Suprapubic skin (tissue), 4 donors: ENCODE data around the gene ARHGEF7. TPM values are rescaled to one million over a fixed set of nuclear protein-coding genes. Genes with fewer than 3 reads are reported as not detected.

Source experiments
- DNase-seq, 2 donors: peaks; one replicate each; pipeline ENCODE4 v3.0.0-alpha.2; 2019; ENCODE audit warnings: low spot score in 2 of 2
- H3K27ac ChIP-seq: fragments of 200-600 bp; sonication (generic); one replicate; pipeline ENCODE4 v1.5.1; 2019
- H3K27me3 ChIP-seq: fragments of 200-600 bp; sonication (generic); one replicate; pipeline ENCODE4 v1.5.1; 2019
- H3K36me3 ChIP-seq: fragments of 200-600 bp; sonication (generic); one replicate; pipeline ENCODE4 v1.5.1; 2019
- H3K4me1 ChIP-seq: fragments of 200-600 bp; sonication (generic); one replicate; pipeline ENCODE4 v1.5.1; 2019
- H3K4me3 ChIP-seq: fragments of 200-600 bp; sonication (generic); one replicate; pipeline ENCODE4 v1.5.1; 2019; ENCODE audit warnings: mild to moderate bottlenecking
- H3K9me3 ChIP-seq: fragments of 200-600 bp; sonication (generic); one replicate; pipeline ENCODE4 v1.5.1; 2019
- CTCF ChIP-seq, 2 donors: fragments of 200-600 bp in 1 of 2; fragments of 450-650 bp in 1 of 2; sonication (generic) in 1 of 2; IDR thresholded peaks; one replicate each; pipeline ENCODE4 v1.5.1; 2016 to 2019; ENCODE audit warnings: antibody characterized with exemption in 2 of 2, mild to moderate bottlenecking in 1 of 2, moderate library complexity in 1 of 2
- EP300 ChIP-seq: sonication (generic); formaldehyde crosslinking; IDR thresholded peaks from one replicate; pipeline ENCODE4 v1.6.1; 2017; ENCODE audit warnings: antibody characterized with exemption
- POLR2A ChIP-seq, 2 donors: fragments of 450-650 bp; IDR thresholded peaks; one replicate each; pipeline ENCODE4 v1.6.1; 2017; ENCODE audit warnings: antibody characterized with exemption in 2 of 2, mild to moderate bottlenecking in 2 of 2, moderate library complexity in 2 of 2
- POLR2AphosphoS5 ChIP-seq, 3 donors: sonication (generic); formaldehyde crosslinking; IDR thresholded peaks; one replicate each; pipeline ENCODE4 v1.6.1; 2017; ENCODE audit warnings: antibody characterized with exemption in 3 of 3
- WGBS: methylation state at CpG from one replicate; pipeline ENCODE4 v1.1.5; 2018; 5-methylcytosine and 5-hydroxymethylcytosine counted together
- total RNA-seq, 4 donors: library from RNA; depleted of rRNA; stranded (reverse); fragments of >200 nt; gene quantifications; one replicate each; pipeline ENCODE4 v1.1.0, GENCODE V29; 2016

ARHGEF7 gene
- total RNA-seq, 4 donors from 2014 or later, result 72.1 to 210 (median 99.6) TPM

GRCh38 chr13:111241862-111242261 lies 126.8 kb downstream of the ARHGEF7 start:
- Histone ChIP-seq H3K4me3 (no peak overlapping the region), H3K9me3 (no peaks in the 10 kb centered on the region), H3K4me1 (no peaks in the 10 kb centered on the region), H3K27ac (no peak overlapping the region), H3K27me3 (no peaks in the 10 kb centered on the region), H3K36me3 (peaks cover 31% of the 10 kb centered on the region)
- DNase-seq, result no peak
- TF ChIP-seq POLR2AphosphoS5 (IDR thresholded peaks at IDR 0.05) (no peak), POLR2A (IDR thresholded peaks at IDR 0.05) (no peak), CTCF (IDR thresholded peaks at IDR 0.05) (no peak), EP300 (no peak)
- WGBS, result 81% methylated on average over 11 of the region's 11 CpGs

GRCh38 chr13:111242585-111242984 lies 127.5 kb downstream of the ARHGEF7 start:
- no peaks in the 10 kb centered on the region for H3K9me3 ChIP-seq
- WGBS, result 94% methylated on average over 8 of the region's 8 CpGs
- TF ChIP-seq CTCF (IDR thresholded peaks at IDR 0.05) (no peak), POLR2AphosphoS5 (IDR thresholded peaks at IDR 0.05) (no peak), EP300 (no peak), POLR2A (IDR thresholded peaks at IDR 0.05) (no peak)
- H3K27me3 ChIP-seq, result no peaks in the 10 kb centered on the region
- no peak overlapping the region for H3K4me3 ChIP-seq
- H3K27ac ChIP-seq, result no peak overlapping the region
- H3K4me1 ChIP-seq, result no peaks in the 10 kb centered on the region
- peaks cover 31% of the 10 kb centered on the region for H3K36me3 ChIP-seq
- DNase-seq, result no peak

- peaks cover 31% of the 10 kb centered on the region for H3K36me3 ChIP-seq
- TF ChIP-seq POLR2A (IDR thresholded peaks at IDR 0.05), result no peak
- no peak for TF ChIP-seq EP300
- no peak for TF ChIP-seq CTCF (IDR thresholded peaks at IDR 0.05)
- TF ChIP-seq POLR2AphosphoS5 (IDR thresholded peaks at IDR 0.05), result no peak
- 88% methylated on average over 1 of the region's 1 CpG for WGBS
Measured at GRCh38 chr13:111243981-111244380, 128.9 kb downstream of the ARHGEF7 start.

GRCh38 chr13:111245576-111246384 lies 130.7 kb downstream of the ARHGEF7 start:
- no peak for DNase-seq

More at GRCh38 chr13:111243981-111244380, 128.9 kb downstream of the ARHGEF7 start:
- Histone ChIP-seq H3K4me3 (no peak overlapping the region), H3K4me1 (no peaks in the 10 kb centered on the region), H3K9me3 (no peaks in the 10 kb centered on the region), H3K27me3 (no peaks in the 10 kb centered on the region), H3K27ac (no peak overlapping the region)
- no peak for DNase-seq

More at GRCh38 chr13:111245576-111246384, 130.7 kb downstream of the ARHGEF7 start:
- Histone ChIP-seq H3K4me3 (no peak overlapping the region), H3K9me3 (no peaks in the 10 kb centered on the region), H3K4me1 (no peaks in the 10 kb centered on the region), H3K27me3 (no peaks in the 10 kb centered on the region), H3K27ac (no peak overlapping the region), H3K36me3 (peaks cover 32% of the 10 kb centered on the region)
- WGBS, result 86% methylated on average over 11 of the region's 11 CpGs
- no peak for TF ChIP-seq CTCF (IDR thresholded peaks at IDR 0.05)
